Left hindlimb (tissue), 1 donor: ENCODE results near the gene DACT2.
"Not testable (repeated sequence)": the region's sequence is repeated elsewhere in the genome, so short reads cannot be mapped to it uniquely, and the experiment has no call there.

ENCODE experiments used
- DNase-seq: peaks from one replicate; pipeline ENCODE4 v3.0.0-alpha.2; 2018

Gene DACT2, protein sequence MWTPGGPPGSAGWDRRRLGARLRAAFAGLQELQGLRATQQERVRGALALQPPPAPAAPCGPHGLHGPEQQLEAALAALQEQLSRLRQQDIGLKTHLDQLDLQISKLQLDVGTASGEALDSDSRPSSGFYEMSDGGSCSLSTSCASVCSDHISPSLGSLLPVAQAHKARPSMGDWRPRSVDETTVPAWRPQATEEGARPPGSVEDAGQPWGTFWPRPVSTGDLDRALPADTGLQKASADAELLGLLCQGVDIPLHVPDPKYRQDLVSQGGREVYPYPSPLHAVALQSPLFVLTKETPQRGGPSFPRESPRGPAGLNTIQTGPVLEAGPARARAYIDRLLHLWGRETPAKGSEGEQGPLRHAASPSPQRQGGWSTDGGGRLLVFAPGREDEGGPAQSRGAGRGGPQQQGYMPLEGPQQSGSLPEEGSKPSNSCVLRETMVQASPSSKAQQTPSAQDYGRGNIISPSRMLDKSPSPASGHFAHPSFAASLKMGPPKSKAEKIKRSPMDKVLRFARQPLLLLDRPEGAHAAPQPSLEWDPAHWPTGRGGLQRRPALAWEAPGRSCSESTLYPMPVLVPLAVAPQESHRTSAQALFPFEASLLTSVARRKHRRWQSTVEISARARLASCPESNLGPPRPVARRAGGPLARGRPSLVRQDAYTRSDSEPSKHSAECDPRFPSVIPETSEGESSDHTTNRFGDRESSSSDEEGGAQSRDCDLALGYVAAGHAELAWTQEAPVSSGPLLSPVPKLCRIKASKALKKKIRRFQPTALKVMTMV

DNA sequence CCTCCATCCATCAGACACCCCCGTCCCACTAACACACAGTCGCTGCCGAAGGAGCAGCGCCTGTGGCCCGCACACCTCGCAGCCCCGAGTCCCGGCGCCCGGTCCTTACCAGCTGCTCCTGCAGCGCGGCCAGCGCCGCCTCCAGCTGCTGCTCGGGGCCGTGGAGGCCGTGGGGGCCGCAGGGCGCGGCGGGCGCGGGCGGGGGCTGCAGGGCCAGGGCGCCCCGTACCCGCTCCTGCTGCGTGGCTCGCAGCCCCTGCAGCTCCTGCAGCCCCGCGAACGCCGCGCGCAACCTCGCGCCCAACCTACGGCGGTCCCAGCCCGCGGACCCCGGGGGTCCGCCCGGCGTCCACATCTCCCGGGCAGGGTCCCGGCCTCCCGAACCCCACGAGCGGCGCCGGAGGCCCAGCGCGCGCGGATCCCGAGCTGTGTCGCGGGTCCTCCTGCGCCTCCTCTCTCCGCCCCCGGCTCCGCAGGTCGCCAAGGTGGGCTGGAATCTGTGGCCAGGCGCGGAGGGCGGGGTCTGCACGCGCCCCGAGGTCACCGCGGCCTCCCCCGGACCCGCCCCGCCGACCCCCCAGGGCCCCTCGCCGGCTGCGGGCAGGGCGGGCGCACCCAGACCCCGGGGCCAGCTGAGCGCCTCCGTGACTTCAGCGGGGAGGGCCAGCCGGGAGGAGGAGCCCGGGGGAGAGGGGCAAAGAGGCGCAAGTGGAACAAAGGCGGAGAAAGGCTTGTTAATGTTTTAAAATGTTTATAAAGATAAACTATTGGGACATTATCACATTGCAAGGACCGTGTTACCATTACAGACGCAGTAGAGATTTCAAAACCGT is at the start of gene DACT2:
DACT2 (minus strand) TSS at position 499 of the 833 bp plus-strand sequence; CDS start at position 355, 144 bp downstream.
- DNase-seq, result no peak

DNA sequence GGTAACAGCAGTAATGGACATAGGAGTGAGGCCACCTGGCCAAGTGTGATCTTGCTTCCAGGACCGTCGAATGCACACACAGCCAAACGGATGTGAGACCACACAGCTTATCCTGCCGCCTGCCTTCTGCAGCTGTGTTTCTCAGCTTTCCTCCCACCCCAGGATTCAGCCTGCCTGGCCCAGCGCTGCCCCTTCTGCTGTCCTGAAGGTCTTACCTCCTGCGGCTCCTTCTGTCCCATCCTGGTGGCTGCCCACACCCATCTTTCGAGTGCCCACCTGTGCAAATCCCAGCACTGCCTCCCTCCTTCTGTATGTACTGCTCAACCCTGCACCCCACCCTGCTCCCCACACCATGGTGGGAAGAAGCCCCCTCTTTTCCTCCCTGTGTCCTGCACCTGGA is 49.4 kb upstream of the DACT2 start:
- DNase-seq, result peak; percentile 33

DNA sequence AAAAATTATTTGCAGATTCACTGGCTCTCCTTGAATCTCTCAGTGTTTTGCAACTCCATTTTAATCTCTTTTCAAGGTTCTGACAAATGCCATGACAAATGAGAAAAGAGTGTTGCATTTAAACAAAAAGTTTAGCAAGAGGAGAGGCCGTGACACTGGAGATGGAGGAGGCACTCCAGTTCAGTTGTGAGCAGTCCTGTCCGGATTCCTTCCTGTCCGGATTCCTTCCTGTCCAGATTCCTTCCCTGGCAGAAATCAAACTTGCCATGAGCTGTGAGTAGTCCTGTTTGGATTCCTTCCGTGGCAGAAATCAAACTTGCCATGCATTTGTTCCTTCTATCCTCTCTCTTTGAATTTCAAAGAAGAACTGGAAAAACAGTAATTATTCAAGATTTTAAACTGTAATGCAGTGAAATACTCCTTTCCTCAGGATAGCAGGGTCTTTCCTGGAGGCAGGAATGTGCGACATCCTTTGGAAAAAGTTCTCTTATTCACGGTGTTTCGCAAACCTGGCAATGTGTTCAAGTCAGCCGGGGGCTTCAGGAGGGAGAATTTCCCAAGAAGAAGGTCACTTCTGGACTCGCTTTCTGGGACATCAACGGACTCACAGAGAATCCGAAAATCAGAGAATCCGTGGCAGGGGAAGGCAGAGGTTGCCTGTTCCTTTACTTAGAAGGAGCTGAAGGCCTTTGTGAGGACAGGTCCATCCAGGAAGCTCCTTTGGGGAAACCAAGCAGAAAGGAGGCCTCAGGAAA is 48.7 kb upstream of the DACT2 start:
- DNase-seq, result peak; percentile 31

DNA sequence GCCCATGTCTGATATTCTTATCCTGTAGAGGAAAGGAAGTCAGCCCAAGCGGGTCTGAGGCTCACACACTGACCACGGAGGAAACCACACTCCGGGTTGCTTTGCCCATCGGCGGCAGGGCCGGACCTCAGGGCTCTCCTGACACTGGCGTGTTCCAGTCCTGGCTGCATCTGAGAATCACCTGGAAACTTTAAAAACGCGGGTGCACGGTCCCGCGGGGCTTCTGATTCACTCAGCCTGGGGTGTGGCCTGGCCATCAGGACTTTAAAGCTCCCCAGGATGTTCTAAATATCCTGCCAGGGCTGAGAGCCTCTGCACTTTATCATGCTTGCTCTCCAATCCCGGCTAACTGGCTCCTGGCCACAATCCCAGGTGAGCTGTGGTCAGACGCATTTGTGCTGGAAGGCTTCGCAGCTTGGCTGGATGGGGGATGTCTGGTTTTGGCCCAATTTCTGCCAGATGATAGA is 47.7 kb upstream of the DACT2 start:
- DNase-seq, result peak; percentile 62

DNA sequence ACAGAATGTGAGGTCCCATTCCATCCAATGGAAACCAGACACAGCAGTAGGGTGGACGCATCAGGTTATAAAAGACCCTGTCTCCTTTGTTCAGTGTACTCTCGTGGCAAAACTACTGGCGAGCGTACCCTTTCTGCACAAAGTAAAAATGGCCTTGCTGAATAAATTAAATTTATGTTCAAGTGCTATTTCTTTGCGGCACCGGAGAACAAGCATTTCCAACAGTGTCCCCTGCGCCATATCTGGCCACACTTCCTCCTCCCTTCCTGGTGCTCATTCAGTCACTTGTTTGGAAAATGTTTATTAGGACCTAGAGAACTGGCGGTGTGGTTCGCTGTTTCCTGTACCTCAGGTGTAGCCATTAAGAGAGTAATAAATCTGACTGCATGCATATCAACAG is 46.9 kb upstream of the DACT2 start:
- peak; percentile 9 for DNase-seq

DNA sequence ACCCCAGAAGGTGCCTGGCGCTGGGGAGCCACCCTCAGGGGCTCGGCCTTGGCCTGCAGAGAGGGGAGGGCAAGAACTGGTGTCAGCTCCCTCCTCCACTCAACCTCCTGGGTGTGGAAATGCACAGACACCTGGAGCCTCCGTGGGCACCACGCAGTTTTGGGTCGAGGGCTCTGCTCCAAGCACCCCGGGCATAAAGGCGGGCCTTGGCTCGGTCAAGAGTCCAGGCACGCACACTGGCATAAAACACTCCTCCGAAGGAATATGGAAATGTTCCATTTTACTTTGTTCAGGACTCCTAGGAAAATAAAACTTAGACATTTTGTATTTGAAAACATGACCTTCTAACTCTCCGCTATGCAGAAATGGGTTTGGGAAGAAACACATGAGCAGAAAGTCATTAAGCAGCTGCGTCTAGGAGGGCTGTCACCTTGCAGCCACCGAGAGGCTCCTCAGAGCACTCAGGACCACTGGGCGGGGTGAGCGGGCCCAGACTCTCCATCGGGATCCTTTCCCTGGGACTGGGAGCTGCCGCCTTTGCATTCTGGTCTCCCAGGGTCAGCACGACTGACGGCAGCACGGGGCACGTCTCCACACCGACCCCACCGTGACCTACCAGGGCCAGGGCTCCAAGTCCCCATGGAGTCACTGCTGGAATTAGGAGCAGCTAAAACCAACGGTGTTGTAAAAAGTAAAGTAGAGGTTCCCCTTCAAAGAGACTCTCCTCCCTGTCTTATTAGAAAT is 46.0 kb upstream of the DACT2 start:
- DNase-seq, result no peak

DNA sequence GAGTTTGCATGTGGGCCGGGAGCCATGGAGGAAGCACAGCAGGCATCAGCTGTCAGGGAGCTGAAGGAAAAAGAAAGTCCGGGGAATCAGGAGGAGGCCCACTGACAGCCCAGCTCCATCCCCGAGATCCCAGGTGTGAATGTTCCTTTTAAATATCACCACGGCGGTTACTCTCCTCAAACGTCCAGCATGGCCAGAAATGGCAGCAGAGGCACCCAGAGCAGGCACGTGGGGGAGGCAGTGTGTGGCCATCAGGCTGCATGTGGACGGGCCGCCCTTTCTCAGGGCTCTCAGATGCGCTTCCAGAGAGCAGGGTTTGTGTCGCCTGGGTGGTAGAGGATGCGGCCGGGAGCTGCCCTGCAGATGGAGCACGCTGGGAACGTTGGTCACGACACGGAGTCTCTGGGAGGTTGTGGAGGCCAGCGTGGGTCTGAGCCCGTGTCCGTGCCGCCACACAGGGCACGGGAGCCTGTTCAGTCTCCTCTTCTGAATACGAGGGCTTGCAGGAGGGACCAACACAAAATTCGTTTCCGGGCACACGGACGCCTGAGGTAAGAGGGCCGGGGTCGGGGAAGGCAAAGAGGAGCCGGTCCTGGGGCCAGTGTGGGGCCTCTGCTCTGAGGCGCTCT is 45.3 kb upstream of the DACT2 start:
- no peak for DNase-seq

DNA sequence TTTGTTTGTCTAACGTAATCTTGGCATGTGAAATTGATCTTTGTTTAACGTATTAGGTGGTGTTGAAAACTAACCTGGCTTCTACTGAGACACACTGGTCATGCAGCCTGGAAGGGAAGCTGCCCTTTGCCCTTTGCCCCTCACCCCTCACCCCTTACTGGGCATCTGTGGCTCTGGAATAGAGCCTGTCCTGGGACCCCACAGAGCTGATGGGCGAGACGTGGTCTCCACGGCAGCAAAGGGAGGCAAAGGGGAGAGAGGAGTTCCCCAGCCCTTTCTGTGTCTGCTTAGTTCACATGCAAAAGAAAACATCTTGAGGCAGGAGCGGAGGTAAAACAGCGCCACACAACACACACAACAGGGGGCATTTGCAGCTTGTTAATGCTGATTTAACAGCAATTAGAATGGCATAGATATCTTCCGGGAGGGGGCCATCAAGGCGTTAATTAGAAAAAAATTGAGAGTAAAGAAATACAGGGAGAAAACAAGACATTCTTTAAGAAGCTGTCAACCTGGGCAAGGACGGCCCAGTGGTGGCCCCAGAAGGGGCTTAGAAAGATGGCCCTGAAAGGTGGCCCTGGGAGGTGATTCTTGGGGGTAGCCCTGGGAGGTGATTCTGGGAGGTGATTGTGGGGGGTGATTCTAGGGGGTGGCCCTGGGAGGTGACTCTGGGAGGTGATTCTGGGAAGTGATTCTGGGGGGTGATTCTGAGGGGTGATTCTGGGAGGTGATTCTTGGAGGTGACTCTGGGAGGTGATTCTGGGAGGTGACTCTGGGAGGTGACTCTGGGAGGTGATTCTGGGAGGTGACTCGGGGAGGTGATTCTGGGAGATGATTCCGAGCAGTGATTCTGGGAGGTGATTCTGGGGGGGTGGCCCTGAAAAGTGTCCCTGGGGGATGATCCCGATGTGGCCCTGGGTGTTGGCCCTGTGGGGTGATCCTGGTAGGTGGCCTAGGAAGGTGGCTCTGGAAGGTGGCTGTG is 44.5 kb upstream of the DACT2 start:
- DNase-seq, result no peak

DNA sequence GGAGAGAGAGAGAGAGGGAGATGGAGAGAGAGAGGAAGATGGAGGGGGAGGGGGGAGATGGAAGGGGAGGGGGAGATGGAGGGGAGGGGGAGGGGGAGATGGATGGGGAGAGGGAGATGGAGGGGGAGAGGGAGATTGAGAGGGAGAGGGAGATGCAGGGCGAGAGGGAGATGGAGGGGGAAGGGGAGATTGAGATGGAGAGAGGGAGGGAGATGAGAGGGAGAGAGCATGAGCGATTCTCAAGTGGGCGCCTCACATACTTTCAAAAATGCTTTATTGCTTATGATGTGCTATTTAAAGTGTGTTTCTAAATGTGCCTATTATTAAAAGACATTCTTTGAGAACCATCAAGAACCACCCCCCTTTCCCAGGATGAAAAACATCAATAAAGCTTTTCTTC is 43.7 kb upstream of the DACT2 start:
- no peak for DNase-seq

DNA sequence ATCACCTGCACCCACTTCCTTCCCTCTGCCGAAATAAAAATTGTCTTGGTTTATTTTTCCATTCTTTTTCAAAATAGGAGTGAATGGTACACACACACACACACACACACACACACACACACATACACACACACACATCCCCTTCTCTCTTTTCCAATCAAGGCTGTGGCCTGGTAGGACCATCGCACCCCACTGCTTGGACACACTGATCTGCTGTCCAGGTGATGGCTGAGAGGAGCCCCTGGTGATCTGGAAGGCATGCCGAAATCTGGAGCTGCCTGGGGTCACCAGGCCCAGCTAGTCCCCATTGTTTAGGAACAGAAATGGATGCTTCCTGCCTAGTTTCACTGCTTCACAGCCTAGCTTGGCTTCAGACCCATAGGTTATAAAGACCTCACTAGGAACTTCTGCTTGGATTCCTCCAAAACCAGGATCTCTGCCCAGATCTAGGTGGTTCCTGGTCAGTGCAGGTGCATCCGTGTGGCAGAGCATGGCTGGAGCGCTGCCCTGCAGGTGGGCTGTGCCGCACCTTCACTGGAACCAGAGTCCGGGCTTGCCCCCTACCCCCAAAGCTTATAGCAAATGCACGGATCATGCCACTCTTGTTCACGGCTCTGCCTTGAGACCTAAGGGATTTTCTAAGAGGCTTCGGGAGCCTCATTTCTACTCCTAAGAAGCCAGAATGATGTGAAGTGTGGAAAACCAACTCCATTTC is 42.9 kb upstream of the DACT2 start:
- no peak for DNase-seq

DNA sequence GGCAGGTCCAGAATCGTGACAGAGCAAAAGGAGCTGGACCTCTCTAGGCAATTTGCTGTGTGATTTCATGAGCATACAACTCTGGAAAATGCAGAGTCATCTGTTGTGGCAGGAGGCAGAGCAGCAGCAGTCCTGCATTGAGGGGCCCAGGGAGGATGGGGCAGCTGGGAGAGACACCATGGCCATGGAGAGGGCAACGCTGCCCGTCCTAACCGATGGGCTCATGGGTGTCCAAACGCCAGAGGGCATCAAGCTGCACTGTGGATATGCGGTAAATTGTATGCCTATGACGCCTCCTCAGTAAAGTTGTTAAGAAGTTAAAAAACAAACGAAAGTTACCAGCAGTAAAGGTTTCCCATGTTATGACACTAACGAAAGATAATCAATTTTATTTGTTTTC is 42.2 kb upstream of the DACT2 start:
- DNase-seq, result no peak

DNA sequence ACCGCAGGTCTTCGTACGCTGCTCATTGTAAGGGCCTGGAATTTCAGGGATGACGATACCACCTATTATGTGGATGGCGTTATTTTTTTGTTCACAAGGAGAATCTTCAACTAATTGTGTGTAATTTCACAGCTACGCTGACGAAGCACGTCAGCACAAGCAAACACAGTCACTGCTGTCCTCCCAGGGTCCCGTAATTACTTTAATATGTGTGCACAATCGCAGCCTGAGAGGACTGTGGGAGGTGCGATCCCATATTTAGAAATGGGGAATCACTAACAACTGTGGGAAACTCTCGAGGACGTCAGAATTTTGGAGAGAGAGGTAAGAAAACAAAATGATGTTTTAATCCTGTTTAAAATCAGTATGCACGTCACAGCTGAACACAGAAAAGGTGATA is 40.2 kb upstream of the DACT2 start:
- no peak for DNase-seq

DNA sequence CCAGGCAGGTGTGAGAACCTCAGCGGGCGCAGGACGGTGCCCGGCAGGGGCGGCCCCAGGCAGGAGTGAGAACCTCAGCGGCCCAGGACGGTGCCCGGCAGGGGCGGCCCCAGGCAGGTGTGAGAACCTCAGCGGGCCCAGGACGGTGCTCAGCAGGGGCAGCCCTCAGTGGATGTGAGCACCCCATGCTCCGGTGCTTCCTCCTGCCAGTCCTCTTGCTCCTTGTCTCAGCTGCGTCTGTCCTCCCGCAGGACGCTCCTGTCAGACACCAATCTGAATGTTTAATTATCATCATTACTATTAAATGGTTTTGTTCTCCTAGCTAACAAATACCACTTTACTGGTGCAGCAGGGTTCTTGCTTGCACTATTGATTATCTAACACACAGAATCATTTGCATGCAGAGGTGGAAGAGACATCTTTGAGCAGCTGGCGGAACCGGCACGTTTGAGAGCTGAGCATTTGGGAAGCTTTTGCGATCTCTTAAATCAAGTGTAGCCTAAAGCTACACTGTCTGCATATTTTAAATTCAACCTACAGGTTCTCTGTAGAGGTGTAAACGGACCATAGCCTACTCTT is 39.4 kb upstream of the DACT2 start:
- no peak for DNase-seq

DNA sequence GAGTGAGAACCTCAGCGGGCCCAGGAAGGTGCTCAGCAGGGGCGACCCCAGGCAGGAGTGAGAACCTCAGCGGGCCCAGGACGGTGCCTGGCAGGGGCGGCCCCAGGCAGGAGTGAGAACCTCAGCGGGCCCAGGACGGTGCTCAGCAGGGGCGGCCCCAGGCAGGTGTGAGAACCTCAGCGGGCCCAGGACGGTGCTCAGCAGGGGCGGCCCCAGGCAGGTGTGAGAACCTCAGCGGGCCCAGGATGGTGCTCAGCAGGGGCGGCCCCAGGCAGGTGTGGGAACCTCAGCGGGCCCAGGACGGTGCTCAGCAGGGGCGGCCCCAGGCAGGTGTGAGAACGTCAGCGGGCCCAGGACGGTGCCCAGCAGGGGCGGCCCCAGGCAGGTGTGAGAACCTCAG is 37.3 kb upstream of the DACT2 start:
- not testable (repeated sequence) for DNase-seq

DNA sequence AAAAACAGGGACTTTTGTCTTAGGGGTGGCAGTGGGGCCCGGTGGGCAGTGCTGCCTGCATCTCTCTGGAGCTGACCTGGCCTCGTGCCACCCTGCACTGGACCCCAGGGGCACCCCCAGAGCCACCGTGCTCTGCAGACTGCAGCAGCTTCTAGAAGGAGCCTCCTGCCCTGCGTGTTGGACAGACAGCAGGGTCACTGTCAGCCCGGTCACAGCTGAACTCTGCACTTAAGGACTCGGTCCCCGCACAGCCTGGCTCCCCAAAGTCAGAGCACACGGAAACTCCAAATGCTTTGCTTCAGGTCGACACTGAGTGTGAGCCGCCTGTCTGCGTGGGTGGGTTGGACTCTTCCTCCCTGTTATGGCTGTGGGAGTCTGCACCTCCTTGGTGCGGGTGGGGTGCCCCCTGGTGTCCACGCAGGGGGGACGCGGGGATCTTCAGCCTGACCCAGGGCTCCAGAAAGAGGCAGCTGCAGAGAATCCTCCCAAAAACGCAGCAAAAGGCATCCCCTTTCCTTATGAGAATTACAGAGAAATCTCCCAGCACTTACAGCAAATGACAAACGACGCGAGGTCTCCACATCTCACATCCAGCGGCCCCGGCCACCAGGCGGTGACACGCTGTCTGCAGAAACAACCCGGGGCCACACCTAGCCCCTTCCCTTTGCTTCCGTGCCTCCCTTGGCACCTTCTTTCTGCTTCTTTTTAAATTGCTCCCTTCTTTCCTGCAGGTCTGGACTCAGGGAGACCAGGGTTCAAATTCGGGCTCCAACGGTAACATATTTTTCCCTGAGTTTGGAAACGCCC is 36.3 kb upstream of the DACT2 start:
- DNase-seq, result peak; percentile 78

DNA sequence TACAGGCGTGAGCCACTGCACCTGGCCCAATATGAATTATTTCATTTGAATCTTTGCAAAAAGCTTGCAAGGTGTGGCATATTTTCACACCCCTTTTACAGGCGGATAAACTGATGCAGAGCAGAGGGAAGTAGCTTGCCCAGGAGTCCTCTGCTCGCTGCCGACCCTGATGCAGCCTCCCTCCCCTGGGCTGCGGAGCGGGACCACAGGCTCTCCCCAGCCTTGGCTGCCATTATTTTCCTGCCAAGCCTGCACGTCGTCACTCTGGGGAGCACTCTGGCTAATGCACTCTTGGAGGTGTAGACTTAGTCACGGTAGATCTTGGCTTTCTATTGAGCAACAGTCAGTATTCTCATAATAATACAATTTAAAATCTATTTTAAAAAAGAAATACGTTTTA is 34.8 kb upstream of the DACT2 start:
- DNase-seq, result no peak

DNA sequence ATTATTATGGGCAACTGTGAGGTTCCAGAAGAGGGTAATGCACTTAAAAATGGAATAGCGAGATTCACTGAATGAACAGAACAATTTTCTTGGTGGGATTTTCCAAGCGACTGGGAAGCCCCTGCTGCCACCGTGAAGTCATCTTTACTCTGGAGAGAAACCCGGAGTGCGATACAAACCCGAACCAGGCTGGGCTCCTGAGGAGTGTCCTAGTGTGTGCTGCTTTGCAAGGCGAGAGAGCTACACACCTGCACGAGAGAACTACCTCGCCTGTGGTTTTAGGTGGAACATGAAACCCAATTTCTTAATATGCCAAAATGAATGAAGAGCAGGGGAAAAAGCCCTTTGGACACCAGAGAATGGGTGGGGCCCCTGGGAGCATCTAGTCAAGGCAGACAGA is 33.5 kb upstream of the DACT2 start:
- no peak for DNase-seq

DNA sequence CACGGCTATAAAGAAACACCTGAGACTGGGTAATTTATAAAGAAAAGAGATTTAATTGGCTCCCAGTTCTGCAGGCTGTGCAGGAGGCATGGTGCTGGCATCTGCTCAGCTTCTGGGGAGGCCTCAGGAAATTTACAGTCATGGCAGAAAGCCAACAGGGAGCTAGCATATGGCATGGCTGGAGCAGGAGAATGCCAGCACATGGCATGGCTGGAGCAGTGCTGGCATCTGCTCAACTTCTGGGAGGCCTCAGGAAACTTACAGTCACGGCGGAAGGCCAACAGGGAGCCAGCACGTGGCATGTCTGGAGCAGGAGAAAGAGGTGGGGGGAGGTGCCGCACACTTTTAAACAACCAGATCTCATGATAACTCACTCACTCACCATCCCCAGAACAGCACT is 32.5 kb upstream of the DACT2 start:
- DNase-seq, result no peak
